Ureter (tissue), 1 donor: ENCODE data around the gene IFITM10. TPM values are rescaled to one million over a fixed set of nuclear protein-coding genes. Genes with fewer than 3 reads are reported as not detected.
A peak's percentile ranks its signal among the peaks of the same experiment; 100 is the strongest.

ENCODE experiments used
- DNase-seq: peaks from one replicate; pipeline ENCODE4 v3.0.0-alpha.2; 2020; ENCODE audit warnings: low spot score
- total RNA-seq: library from RNA; stranded (reverse); gene quantifications from one replicate; pipeline ENCODE4 v1.2.4, GENCODE V29; 2023
- donor health status: DM: yes; HTN: yes; CAD: no.

IFITM10 gene
- total RNA-seq, 1 donor from 2014 or later: 49.2 TPM

GRCh38 chr11:1718326-1718725 lies 32.1 kb downstream of the IFITM10 start:
- peak; percentile 18 for DNase-seq

DNA sequence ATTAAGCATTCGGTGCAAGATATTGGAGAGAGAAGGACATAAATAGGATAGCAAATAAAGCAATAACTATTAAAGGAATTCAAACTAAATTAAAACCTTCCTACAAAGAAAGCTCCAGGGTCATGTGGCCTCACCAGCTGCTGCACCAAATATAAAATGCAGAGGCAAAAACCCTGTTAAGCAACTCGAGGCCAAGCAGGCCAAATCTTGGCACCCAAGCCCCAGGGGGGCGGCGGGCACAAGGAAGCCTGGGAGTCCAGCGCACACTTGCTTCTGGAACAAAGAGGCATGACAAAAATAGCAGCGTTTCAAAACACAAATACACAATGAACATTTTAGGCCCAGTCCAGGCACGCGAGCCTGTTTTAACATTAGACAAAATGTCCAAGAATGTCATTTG lies 32.6 kb downstream of the IFITM10 start:
- DNase-seq: peak; percentile 43

- peak; percentile 40 for DNase-seq
Observed at GRCh38 chr11:1714908-1715885, 35.2 kb downstream of the IFITM10 start.

DNA sequence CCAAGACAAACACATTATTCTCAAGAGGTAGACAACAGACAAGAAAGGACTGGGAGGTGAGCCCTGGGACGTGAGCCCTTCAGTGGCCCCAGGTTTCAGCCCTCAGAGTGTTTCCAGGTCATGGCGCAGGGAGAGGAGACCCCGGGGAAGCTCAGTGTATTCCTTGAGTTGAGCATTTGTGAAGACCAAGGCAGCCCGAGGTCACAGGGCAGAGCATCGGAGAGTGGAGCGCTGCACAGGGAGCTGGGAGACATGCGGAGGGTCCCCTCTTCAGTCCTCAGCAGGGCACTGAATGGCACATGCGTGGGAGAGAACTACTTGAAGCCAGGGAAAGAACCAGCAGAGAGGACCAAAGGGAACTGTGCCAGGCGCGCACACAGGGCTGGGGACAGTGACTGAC lies 41.7 kb downstream of the IFITM10 start:
- no peak for DNase-seq

- no peak for DNase-seq
Observed at GRCh38 chr11:1707751-1708150, 42.6 kb downstream of the IFITM10 start.

- DNase-seq: no peak
Observed at GRCh38 chr11:1706634-1707400, 43.6 kb downstream of the IFITM10 start.

- DNase-seq: peak; percentile 48
Observed at GRCh38 chr11:1705126-1706052, 45.0 kb downstream of the IFITM10 start.

- DNase-seq: no peak
Observed at GRCh38 chr11:1703146-1703545, 47.2 kb downstream of the IFITM10 start.

- peak; percentile 28 for DNase-seq
Observed at GRCh38 chr11:1702506-1702905, 47.9 kb downstream of the IFITM10 start.

DNA sequence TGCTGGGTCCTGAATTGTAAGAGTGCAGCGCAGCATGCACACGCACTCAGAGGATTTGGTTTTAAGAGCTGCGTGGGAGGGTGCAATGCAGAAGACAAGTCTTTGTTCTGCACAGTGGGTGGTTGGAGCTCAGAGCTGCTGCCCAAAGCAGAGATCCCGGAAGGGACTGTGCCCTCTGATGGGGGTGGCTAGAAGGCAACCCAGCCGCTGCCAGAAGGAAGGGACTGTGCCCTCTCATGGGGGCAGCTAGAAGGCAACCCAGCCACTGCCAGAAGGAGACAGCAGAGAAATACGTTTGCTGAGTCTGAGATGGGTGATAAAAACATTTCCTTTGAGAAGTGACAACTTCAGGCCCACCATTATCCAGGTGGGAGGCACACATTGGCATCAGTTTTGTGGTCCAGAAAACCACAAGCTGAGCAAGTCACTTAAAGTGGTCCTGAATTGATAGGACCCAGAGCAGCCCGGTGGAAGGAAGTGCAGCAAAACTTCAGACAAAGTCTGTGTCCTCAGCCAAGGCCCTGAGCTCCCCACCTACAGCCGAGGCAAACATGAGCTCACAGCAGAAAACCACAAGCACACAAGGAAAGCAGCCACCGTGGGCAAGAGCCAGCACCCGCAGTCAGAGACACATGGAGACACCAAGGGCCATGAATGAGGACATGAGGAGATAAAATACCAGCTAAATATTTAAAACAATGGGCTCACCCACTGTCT lies 49.1 kb downstream of the IFITM10 start:
- peak; percentile 19 for DNase-seq

GRCh38 chr11:1699771-1700170 lies 50.6 kb downstream of the IFITM10 start:
- DNase-seq: no peak

DNA sequence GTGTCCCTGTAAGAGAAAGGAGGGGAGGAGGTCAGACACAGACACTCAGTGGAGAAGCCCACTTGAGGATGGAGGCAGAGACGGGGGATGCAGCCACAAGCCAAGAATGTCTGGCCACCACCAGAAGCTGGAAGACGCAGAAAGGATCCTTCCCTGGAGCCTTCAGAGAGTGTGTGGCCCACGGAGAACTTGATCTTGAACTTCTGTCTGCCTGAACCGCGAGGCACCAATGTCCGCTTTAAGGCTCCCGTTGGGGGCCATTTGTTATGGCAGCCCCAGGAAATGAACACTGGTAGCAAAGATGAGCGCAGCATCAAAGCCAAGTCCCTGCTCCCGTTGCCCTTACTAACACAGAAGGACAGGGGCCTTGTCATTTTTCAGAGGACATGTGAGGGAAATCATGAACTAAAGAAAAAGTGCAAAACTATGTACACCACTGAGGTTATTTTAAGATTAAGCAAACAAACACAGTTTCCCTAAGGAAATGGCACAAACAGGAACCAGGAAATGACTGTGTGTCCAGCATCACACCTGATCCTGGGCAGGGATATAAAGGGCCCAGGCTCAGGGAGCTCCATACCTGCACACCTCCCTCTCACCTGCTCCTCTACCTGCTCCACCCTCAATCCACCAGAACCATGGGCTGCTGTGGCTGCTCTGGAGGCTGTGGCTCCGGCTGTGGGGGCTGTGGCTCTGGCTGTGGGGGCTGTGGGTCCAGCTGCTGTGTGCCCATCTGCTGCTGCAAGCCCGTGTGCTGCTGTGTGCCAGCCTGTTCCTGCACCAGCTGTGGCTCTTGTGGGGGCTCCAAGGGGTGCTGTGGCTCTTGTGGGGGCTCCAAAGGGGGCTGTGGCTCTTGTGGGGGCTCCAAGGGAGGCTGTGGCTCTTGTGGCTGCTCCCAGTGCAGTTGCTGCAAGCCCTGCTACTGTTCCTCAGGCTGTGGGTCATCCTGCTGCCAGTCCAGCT lies 53.5 kb downstream of the IFITM10 start, which contains the start of gene KRTAP5-6:
Gene KRTAP5-6, plus strand, starts transcription at position 588 of the 963 bp plus-strand sequence. Its CDS starts 51 bp downstream, at position 639.
- DNase-seq: no peak

DNA sequence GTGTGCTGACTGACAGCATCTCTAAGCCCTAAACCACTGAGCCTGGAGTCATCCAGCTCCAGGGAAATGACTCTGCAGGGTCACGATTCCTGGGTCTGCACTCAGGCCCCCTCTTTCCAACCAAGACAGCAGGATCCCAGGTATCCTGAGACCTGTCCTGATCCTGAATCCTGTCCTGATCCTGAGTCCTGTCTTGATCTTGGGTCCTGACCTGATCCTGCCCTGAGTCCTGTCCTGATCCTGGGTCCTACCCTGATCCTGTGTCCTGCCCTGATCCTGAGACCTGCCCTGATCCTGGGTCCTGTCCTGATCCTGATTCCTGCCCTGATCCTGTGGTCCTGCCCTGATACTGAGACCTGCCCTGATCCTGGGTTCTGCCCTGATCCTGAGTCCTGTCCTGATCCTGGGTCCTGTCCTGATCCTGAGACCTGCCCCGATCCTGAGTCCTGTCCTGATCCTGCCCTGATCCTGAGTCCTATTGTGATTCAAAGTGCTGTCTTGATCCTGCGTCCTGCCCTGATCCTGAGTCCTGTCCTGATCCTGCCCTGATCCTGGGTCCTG lies 54.8 kb downstream of the IFITM10 start:
- DNase-seq: no peak

GRCh38 chr11:1694846-1695547 lies 55.4 kb downstream of the IFITM10 start:
- DNase-seq: no peak

GRCh38 chr11:1694064-1694845 lies 56.1 kb downstream of the IFITM10 start:
- DNase-seq: peak; percentile 90

GRCh38 chr11:1693327-1694063 lies 56.9 kb downstream of the IFITM10 start:
- DNase-seq: peak; percentile 81

GRCh38 chr11:1692708-1693326 lies 57.6 kb downstream of the IFITM10 start:
- DNase-seq: no peak
